CD4-positive, alpha-beta T cell treated with Interleukin-1 beta for 1 hour (primary cell): ENCODE results near the gene ZNF200.

Experiments used
- DNase-seq, 2 donors: peaks; one replicate each; pipeline ENCODE4 v3.0.0-alpha.2; 2020 to 2022

The ZNF200 gene

DNA sequence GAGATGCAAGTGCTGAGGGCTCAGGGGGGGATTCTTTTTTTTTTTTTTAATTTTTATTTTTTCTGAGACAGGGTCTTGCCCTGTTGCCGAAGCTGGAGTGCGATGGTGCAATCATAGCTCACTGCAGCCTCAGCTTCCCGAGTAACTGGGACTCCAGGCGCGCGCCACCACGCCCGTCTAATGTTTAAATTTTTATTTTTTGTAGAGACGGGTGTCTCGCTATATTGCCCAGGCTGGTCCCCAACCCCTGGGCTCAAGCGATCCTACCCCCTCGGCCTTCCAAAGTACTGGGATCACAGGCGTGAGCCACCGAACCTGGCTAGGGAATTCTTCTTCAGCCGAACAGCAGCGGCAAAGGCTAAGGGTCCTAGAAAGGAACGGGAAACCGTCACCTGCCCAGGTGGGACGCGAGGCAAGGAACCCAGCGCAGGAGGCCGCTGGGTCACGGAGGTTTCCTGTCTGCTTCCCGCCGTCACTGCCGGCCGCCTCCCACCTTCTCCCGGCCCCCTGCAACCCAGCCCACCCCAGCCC, 60.3 kb downstream of the ZNF200 start:
- DNase-seq: no peak

- DNase-seq: no peak
Measured at GRCh38 chr16:3173892-3174617, 60.9 kb downstream of the ZNF200 start.
